HFF-Myc (cell line): Measurements from ENCODE around the gene AMOTL1.

Experiments
- DNase-seq: peaks from one replicate; pipeline ENCODE4 v3.0.0-alpha.2; 2011; ENCODE audit warnings: low read depth; ENCODE audit errors: extremely low read depth
- H3K4me3 ChIP-seq: replicated peaks from 2 replicates; pipeline ENCODE4 v1.5.1; 2011; ENCODE audit warnings: low read depth, mild to moderate bottlenecking, control low read depth, low read length
- TF ChIP-seq, protein P1 (sequence below): IDR thresholded peaks from 2 replicates; pipeline ENCODE4 v1.5.1; 2012; ENCODE audit warnings: mild to moderate bottlenecking, low read depth, low read length, control low read depth; ENCODE audit errors: missing control alignments

Gene AMOTL1

DNA sequence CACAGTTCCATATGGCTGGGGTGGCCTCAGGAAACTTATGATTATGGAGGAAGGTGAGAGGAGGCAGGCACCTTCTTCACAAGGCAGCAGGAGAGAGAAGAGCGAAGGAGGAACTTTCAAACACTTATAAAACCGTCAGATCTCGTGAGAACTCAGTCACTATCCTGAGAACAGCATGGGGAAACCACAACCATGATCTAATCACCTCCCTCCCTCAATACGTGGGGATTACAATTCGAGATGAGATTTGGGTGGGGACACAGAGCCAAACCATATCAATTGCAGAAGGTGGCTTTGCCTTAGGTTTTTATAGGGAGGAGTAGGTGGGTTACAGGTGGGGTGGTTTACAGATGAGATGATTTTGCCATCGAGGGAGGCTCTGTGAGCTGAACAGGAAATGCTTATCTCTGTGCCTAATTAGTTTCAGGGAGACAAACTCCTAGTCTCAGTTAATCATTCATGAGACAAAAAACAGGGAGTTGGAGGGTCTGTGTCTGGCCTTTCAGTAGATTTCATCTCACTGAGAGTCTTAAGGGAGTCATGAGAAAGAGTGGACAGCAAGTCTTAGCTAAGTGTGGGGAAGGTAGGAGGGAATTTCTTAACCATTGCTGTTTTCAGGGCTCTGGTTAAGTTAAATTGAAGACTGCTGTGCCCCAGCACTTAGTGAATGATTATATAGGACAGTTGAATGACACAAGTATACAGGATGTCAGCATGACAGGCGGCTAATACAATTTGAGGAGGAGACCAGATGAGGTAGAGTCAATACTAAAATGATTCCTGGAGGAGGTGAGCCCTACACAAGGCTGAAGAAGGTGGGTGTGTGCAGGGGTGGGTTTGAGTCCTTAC is 157.5 kb downstream of the AMOTL1 start:
- no peak for DNase-seq
- no peak overlapping the region for H3K4me3 ChIP-seq
- TF ChIP-seq, protein P1, sequence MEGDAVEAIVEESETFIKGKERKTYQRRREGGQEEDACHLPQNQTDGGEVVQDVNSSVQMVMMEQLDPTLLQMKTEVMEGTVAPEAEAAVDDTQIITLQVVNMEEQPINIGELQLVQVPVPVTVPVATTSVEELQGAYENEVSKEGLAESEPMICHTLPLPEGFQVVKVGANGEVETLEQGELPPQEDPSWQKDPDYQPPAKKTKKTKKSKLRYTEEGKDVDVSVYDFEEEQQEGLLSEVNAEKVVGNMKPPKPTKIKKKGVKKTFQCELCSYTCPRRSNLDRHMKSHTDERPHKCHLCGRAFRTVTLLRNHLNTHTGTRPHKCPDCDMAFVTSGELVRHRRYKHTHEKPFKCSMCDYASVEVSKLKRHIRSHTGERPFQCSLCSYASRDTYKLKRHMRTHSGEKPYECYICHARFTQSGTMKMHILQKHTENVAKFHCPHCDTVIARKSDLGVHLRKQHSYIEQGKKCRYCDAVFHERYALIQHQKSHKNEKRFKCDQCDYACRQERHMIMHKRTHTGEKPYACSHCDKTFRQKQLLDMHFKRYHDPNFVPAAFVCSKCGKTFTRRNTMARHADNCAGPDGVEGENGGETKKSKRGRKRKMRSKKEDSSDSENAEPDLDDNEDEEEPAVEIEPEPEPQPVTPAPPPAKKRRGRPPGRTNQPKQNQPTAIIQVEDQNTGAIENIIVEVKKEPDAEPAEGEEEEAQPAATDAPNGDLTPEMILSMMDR = no peak

GRCh38 chr11:94926271-94926625 is 158.1 kb downstream of the AMOTL1 start:
- TF ChIP-seq, protein P1 = no peak
- DNase-seq = no peak
- no peak overlapping the region for H3K4me3 ChIP-seq
